HG02759 (cell line): ENCODE data around the gene DDR1.

ENCODE experiments used
- ATAC-seq: cut with Tn5 transposase; IDR thresholded peaks from one replicate; pipeline ENCODE4 v1.9.1; 2021; ENCODE audit warnings: mild to moderate bottlenecking, moderate library complexity; ENCODE audit not compliant: unreplicated experiment

The DDR1 gene

GRCh38 chr6:30942338-30943060 is 58.2 kb downstream of the DDR1 start:
- no peak for ATAC-seq

- no peak for ATAC-seq
Measured at GRCh38 chr6:30944051-30944450, 59.7 kb downstream of the DDR1 start.

- ATAC-seq = no peak
Measured at GRCh38 chr6:30945281-30945680, 61.0 kb downstream of the DDR1 start.

- no peak for ATAC-seq
Measured at GRCh38 chr6:30947231-30947630, 62.9 kb downstream of the DDR1 start.

- no peak for ATAC-seq
Measured at GRCh38 chr6:30948811-30949210, 64.5 kb downstream of the DDR1 start.
